Breast epithelium (tissue), 3 donors: ENCODE data around the gene CREB3L2.

ENCODE experiments used
- POLR2AphosphoS5 ChIP-seq, 3 donors: sonication (generic); formaldehyde crosslinking; IDR thresholded peaks; one replicate each; pipeline ENCODE4 v1.6.1; 2017; ENCODE audit warnings: antibody characterized with exemption in 3 of 3
- TF ChIP-seq, protein P1 (sequence below), 3 donors: fragments of 450-650 bp; IDR thresholded peaks; one replicate each; pipeline ENCODE4 v1.5.1; 2016 to 2017; ENCODE audit warnings: antibody characterized with exemption in 3 of 3, mild to moderate bottlenecking in 3 of 3, moderate library complexity in 3 of 3

DNA sequence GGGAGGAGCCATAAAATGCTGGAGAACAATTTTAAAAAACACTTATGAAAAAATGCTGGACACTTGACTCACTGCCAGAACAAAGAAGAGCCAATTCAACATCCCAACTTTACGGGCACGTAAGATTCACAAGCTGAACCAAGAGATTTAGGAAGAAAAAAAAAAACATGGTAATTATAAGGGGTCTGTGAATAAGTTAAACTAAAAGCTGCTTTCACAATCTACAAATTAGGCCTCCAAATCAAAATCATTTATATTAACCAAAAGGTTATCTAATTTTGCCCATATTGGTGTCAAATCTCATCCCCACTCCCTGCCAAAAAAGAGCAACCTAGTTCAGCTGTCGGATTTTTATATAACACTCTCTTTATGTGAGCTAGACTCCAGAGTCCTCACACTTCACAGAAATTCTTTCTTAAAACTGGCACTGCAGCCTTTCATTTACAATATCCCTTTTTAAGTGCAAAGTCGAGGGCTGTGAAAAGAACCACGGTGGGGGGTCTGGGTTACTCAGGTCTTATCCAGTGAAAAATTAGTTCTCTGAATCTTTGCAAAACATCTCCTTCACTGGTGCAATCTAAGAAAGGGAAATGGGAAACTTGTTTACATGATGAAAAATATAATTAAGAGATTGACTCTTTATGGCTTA lies 124.7 kb downstream of the CREB3L2 start:
- TF ChIP-seq, protein P1, sequence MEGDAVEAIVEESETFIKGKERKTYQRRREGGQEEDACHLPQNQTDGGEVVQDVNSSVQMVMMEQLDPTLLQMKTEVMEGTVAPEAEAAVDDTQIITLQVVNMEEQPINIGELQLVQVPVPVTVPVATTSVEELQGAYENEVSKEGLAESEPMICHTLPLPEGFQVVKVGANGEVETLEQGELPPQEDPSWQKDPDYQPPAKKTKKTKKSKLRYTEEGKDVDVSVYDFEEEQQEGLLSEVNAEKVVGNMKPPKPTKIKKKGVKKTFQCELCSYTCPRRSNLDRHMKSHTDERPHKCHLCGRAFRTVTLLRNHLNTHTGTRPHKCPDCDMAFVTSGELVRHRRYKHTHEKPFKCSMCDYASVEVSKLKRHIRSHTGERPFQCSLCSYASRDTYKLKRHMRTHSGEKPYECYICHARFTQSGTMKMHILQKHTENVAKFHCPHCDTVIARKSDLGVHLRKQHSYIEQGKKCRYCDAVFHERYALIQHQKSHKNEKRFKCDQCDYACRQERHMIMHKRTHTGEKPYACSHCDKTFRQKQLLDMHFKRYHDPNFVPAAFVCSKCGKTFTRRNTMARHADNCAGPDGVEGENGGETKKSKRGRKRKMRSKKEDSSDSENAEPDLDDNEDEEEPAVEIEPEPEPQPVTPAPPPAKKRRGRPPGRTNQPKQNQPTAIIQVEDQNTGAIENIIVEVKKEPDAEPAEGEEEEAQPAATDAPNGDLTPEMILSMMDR (IDR thresholded peaks at IDR 0.05): no peak
- no peak for TF ChIP-seq POLR2AphosphoS5 (IDR thresholded peaks at IDR 0.05)
